Measurements from ENCODE around the gene ACOT11. TPM values are rescaled to one million over a fixed set of nuclear protein-coding genes. Genes with fewer than 3 reads are reported as not detected.

The ACOT11 gene
- total RNA-seq, 1 donor from 2014 or later, result 3.4 TPM

DNA sequence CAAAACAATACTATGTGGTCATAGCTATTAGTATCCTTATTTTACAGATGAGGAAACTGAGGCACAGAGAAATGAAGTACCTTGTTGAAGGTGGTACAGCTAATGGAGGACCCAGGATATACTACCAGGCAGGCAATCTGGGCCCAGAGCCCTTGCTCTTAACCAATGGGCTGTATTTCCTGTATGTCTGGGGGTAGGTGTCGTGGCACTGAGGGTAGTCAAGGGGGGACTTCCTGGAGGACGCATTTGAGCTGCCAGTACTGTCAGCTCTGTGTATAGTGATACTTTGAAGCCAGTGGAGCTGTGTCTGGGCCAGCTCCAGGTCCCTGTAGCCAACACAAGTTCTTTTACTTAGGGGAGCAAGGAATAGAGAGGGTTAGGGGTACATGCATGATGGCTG, 40.3 kb downstream of the ACOT11 start:
- H3K27me3 ChIP-seq (ENCODE audit: control insufficient read depth, insufficient read depth, low read length), result no peaks in the 10 kb centered on the region
- DNase-seq (ENCODE audit: low read depth), result no peak
- H3K4me3 ChIP-seq (ENCODE audit: low read depth, low read length), result no peak overlapping the region
- TF ChIP-seq, protein P1, sequence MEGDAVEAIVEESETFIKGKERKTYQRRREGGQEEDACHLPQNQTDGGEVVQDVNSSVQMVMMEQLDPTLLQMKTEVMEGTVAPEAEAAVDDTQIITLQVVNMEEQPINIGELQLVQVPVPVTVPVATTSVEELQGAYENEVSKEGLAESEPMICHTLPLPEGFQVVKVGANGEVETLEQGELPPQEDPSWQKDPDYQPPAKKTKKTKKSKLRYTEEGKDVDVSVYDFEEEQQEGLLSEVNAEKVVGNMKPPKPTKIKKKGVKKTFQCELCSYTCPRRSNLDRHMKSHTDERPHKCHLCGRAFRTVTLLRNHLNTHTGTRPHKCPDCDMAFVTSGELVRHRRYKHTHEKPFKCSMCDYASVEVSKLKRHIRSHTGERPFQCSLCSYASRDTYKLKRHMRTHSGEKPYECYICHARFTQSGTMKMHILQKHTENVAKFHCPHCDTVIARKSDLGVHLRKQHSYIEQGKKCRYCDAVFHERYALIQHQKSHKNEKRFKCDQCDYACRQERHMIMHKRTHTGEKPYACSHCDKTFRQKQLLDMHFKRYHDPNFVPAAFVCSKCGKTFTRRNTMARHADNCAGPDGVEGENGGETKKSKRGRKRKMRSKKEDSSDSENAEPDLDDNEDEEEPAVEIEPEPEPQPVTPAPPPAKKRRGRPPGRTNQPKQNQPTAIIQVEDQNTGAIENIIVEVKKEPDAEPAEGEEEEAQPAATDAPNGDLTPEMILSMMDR (IDR thresholded peaks at IDR 0.05; ENCODE audit: insufficient read depth, low read length, severe bottlenecking), result no peak
- no peaks in the 10 kb centered on the region for H3K36me3 ChIP-seq (ENCODE audit: control insufficient read depth, insufficient read depth, low read length)
- no peak for FAIRE-seq

DNA sequence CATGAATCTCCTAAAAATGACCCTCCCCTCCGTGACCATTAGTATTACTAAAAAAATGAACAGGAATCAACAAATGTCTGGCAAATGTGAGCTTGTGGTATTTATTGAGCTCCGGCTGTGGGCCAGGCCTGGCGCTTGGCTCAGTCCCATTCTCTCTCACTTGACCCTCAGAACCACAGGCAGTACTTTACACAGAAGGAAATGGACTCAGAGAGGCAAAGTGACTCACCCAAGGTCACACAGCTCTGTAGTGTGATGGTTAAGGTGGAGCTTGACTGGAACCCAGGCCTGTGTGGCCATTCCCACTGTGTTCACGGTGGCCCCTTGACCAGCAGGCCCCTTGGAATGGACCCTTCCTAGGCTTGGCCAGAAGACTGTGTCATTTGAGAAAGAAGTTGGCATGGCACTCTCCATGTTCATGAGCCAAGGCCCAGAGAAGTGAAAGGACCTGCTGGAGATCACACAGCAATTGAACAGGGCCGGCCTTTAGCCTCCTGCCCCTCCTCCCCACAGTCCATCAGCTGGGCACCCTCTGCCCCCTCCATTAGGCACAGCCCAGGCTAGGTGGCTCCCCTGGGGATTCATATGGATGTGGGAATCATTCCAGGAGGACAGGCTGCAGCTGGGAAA, 43.2 kb downstream of the ACOT11 start:
- H3K36me3 ChIP-seq (ENCODE audit: control insufficient read depth, insufficient read depth, low read length), result peaks cover 1% of the 10 kb centered on the region
- H3K27me3 ChIP-seq (ENCODE audit: control insufficient read depth, insufficient read depth, low read length), result no peaks in the 10 kb centered on the region
- DNase-seq (ENCODE audit: low read depth), result no peak
- FAIRE-seq, result no peak
- TF ChIP-seq, protein P1 (IDR thresholded peaks at IDR 0.05; ENCODE audit: insufficient read depth, low read length, severe bottlenecking), result no peak
- no peak overlapping the region for H3K4me3 ChIP-seq (ENCODE audit: low read depth, low read length)

DNA sequence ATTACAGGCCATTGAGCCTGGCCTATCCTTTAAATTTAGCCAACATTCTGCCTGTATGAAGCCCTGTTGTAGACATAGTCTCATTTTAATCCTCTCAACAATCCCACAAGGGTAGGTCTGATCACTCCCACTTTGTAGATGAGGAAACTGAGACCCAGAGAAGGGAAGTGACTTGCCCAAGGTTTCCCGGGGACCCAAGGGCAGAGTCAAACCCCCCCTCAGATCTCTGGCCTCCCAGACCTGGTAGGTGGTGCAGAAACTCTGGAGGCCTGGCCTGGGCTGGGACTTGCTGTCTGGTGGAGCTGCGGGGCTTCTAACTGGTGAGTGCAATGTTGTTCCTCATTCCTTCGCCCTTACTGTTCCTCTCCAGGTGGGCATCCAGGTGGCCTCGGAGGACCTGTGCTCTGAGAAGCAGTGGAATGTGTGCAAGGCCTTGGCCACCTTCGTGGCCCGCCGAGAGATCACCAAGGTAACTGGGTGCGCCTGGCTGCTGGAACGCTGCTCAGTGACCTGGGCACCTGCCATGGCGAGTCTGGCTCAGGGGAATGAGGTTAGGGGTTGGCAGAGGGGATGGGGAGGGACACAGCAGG, 45.6 kb downstream of the ACOT11 start:
- no peaks in the 10 kb centered on the region for H3K27me3 ChIP-seq (ENCODE audit: control insufficient read depth, insufficient read depth, low read length)
- H3K36me3 ChIP-seq (ENCODE audit: control insufficient read depth, insufficient read depth, low read length), result peaks cover 1% of the 10 kb centered on the region
- no peak for FAIRE-seq
- DNase-seq (ENCODE audit: low read depth), result no peak
- TF ChIP-seq, protein P1 (IDR thresholded peaks at IDR 0.05; ENCODE audit: insufficient read depth, low read length, severe bottlenecking), result no peak
- H3K4me3 ChIP-seq (ENCODE audit: low read depth, low read length), result no peak overlapping the region

DNA sequence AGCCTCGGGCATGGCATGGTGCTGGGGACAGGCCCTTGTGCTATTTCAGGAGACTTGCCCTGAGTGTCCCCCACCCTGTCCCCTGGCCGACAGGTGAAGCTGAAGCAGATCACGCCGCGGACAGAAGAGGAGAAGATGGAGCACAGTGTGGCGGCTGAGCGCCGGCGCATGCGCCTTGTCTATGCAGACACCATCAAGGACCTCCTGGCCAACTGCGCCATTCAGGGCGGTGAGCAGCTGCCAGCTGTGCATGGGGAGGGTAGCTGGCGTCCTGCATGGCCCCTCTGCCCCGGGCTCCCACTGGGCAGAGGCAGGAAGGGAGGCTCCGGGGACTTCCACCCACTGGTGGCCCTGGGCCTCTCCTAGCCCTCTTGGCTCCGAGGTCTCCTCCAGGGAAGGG, 46.4 kb downstream of the ACOT11 start:
- Histone ChIP-seq H3K4me3 (ENCODE audit: low read depth, low read length) (no peak overlapping the region), H3K36me3 (ENCODE audit: control insufficient read depth, insufficient read depth, low read length) (peaks cover 3% of the 10 kb centered on the region), H3K27me3 (ENCODE audit: control insufficient read depth, insufficient read depth, low read length) (no peaks in the 10 kb centered on the region)
- TF ChIP-seq, protein P1 (IDR thresholded peaks at IDR 0.05; ENCODE audit: insufficient read depth, low read length, severe bottlenecking), result no peak
- FAIRE-seq (no peak), DNase-seq (ENCODE audit: low read depth) (no peak)

DNA sequence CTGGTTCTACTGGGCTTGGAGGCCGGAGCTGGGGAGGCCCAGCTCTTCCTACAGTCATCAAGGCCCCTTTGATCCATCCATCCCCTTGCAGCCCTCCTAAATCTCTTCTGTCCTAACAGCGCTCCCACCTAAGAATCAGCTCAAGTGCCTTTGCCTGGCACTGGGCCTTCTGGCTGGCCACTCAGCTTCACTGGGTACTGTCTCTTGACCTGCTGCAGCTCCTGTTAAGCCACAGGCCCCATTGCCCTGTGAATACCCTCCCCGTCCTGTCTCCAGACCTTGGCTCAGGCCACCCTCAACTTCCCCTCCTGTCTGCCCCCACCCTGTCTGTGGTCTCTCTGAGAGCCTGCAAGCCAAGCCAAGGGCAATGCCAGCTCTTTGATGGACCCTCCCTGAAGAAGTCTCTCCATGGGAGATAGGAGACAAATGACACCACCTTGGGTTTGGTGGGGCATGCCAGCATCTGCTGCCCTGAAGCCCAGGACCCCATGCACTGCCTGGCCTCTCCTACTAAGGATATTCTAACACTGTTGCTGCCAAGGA, 48.0 kb downstream of the ACOT11 start:
- Histone ChIP-seq H3K27me3 (ENCODE audit: control insufficient read depth, insufficient read depth, low read length) (no peaks in the 10 kb centered on the region), H3K36me3 (ENCODE audit: control insufficient read depth, insufficient read depth, low read length) (peaks cover 3% of the 10 kb centered on the region), H3K4me3 (ENCODE audit: low read depth, low read length) (no peak overlapping the region)
- TF ChIP-seq, protein P1 (IDR thresholded peaks at IDR 0.05; ENCODE audit: insufficient read depth, low read length, severe bottlenecking), result no peak
- FAIRE-seq, result no peak
- no peak for DNase-seq (ENCODE audit: low read depth)

Data from bronchial epithelial cell (primary cell).